Neural cell (in vitro differentiated cells): ENCODE results near the gene PLXNA4. TPM values are rescaled to one million over a fixed set of nuclear protein-coding genes. Genes with fewer than 3 reads are reported as not detected.

Experiments used
- H2AFZ ChIP-seq: fragments of 200-600, 300-800 bp; sonication (generic), shearing (Covaris generic); 2 replicates; pipeline ENCODE4 v1.6.0; 2014; ENCODE audit warnings: low read depth, mild to moderate bottlenecking, antibody characterized with exemption, low read length, moderate library complexity
- H3F3A ChIP-seq: fragments of 200-600 bp; shearing (Covaris generic); 2 replicates; pipeline ENCODE4 v1.6.1; 2016; ENCODE audit warnings: mild to moderate bottlenecking, moderate library complexity, mixed read lengths, antibody characterized with exemption, low read length; ENCODE audit not compliant: insufficient read depth, poor library complexity, severe bottlenecking
- H3K27ac ChIP-seq: fragments of 200-600, 300-800 bp; sonication (generic), shearing (Covaris generic); 2 replicates; pipeline ENCODE4 v1.5.1; 2014; ENCODE audit warnings: mild to moderate bottlenecking, low read length, moderate library complexity
- H3K27me3 ChIP-seq: fragments of 300-800, 200-600 bp; sonication (generic), shearing (Covaris generic); 2 replicates; pipeline ENCODE4 v1.6.0; 2014; ENCODE audit warnings: mild to moderate bottlenecking, low read depth, low read length, moderate library complexity; ENCODE audit not compliant: insufficient read depth
- H3K36me3 ChIP-seq: fragments of 300-800, 200-600 bp; sonication (generic), shearing (Covaris generic); 2 replicates; pipeline ENCODE4 v1.5.1; 2014; ENCODE audit warnings: mild to moderate bottlenecking, antibody characterized with exemption, low read length, moderate library complexity; ENCODE audit not compliant: insufficient read depth
- H3K4me2 ChIP-seq: fragments of 300-800, 200-600 bp; sonication (generic), shearing (Covaris generic); 2 replicates; pipeline ENCODE4 v1.6.0; 2014; ENCODE audit warnings: mild to moderate bottlenecking, low read length
- H3K4me3 ChIP-seq: fragments of 300-800, 200-600 bp; sonication (generic), shearing (Covaris generic); 2 replicates; pipeline ENCODE4 v1.5.1; 2014; ENCODE audit warnings: mild to moderate bottlenecking, low read length, moderate library complexity
- H3K79me2 ChIP-seq: fragments of 200-600 bp; shearing (Covaris generic); replicated peaks from 2 replicates; pipeline ENCODE4 v1.6.0; 2014; ENCODE audit warnings: mild to moderate bottlenecking, low read length, moderate library complexity; ENCODE audit not compliant: insufficient read depth
- H3K9ac ChIP-seq: fragments of 300-800, 200-600 bp; sonication (generic), shearing (Covaris generic); 2 replicates; pipeline ENCODE4 v1.6.1; 2016; ENCODE audit warnings: mild to moderate bottlenecking, low read length, mixed read lengths
- H3K9me2 ChIP-seq: fragments of 200-600 bp; shearing (Covaris generic); 2 replicates; pipeline ENCODE4 v1.6.1; 2016; ENCODE audit warnings: mild to moderate bottlenecking, low read length, mixed read lengths; ENCODE audit not compliant: insufficient read depth
- H3K9me3 ChIP-seq: fragments of 200-600, 300-800 bp; sonication (generic), shearing (Covaris generic); 2 replicates; pipeline ENCODE4 v1.6.1; 2016; ENCODE audit warnings: mild to moderate bottlenecking, mixed run types, low read length, moderate library complexity, mixed read lengths
- H4K20me1 ChIP-seq: fragments of 200-600 bp; shearing (Covaris generic); 2 replicates; pipeline ENCODE4 v1.6.1; 2016; ENCODE audit warnings: mild to moderate bottlenecking, mixed run types; ENCODE audit not compliant: insufficient read depth
- EP300 ChIP-seq: fragments of 450-650 bp; conservative IDR thresholded peaks from 2 replicates; pipeline ENCODE4 v1.6.1; 2014; ENCODE audit warnings: antibody characterized with exemption, mild to moderate bottlenecking, moderate library complexity; ENCODE audit not compliant: poor library complexity, severe bottlenecking
- EZH2 ChIP-seq: fragments of 200-600, 300-800 bp; shearing (Covaris generic), sonication (generic); IDR thresholded peaks from 2 replicates; pipeline ENCODE4 v1.6.1; 2014; ENCODE audit warnings: antibody characterized with exemption, low read length, borderline replicate concordance, mild to moderate bottlenecking; ENCODE audit not compliant: insufficient read depth, poor library complexity, severe bottlenecking
- MXI1 ChIP-seq: fragments of 450-650 bp; conservative IDR thresholded peaks from 2 replicates; pipeline ENCODE4 v1.6.1; 2014; ENCODE audit warnings: antibody characterized with exemption, mild to moderate bottlenecking; ENCODE audit not compliant: poor library complexity, severe bottlenecking
- POLR2AphosphoS5 ChIP-seq: IDR thresholded peaks from 2 replicates; pipeline ENCODE4 v1.6.1; 2012
- RAD21 ChIP-seq: fragments of 450-650 bp; conservative IDR thresholded peaks from 2 replicates; pipeline ENCODE4 v1.6.1; 2014; ENCODE audit warnings: antibody characterized with exemption, mild to moderate bottlenecking, moderate library complexity
- REST ChIP-seq: IDR thresholded peaks from 2 replicates; pipeline ENCODE4 v1.6.1; 2012; ENCODE audit warnings: borderline replicate concordance
- SMC3 ChIP-seq: fragments of 450-650 bp; conservative IDR thresholded peaks from 2 replicates; pipeline ENCODE4 v1.6.1; 2014; ENCODE audit warnings: antibody characterized with exemption, mild to moderate bottlenecking, moderate library complexity; ENCODE audit not compliant: poor library complexity
- TAF1 ChIP-seq: IDR thresholded peaks from 2 replicates; pipeline ENCODE4 v1.6.1; 2012; ENCODE audit warnings: low read depth
- polyA plus RNA-seq: library from polyadenylated mRNA; depleted of rRNA; stranded (reverse); fragments of >200 nt; gene quantifications from 2 replicates; pipeline ENCODE4 v1.2.3, GENCODE V29; 2014
- TF ChIP-seq, protein P1 (sequence below): fragments of 450-650 bp; IDR thresholded peaks from 2 replicates; pipeline ENCODE4 v1.5.1; 2014; ENCODE audit warnings: antibody characterized with exemption, mild to moderate bottlenecking, moderate library complexity; ENCODE audit not compliant: poor library complexity, severe bottlenecking

PLXNA4 gene
- polyA plus RNA-seq, 1 donor from 2014 or later: 7.2 TPM

- no peaks in the 10 kb centered on the region for H4K20me1 ChIP-seq
- H3F3A ChIP-seq: no peaks in the 10 kb centered on the region
- no peak overlapping the region for H3K4me2 ChIP-seq
- no peak overlapping the region for H2AFZ ChIP-seq
- no peaks in the 10 kb centered on the region for H3K79me2 ChIP-seq
- no peak overlapping the region for H3K4me3 ChIP-seq
- H3K9me3 ChIP-seq: no peaks in the 10 kb centered on the region
- TF ChIP-seq, protein P1, sequence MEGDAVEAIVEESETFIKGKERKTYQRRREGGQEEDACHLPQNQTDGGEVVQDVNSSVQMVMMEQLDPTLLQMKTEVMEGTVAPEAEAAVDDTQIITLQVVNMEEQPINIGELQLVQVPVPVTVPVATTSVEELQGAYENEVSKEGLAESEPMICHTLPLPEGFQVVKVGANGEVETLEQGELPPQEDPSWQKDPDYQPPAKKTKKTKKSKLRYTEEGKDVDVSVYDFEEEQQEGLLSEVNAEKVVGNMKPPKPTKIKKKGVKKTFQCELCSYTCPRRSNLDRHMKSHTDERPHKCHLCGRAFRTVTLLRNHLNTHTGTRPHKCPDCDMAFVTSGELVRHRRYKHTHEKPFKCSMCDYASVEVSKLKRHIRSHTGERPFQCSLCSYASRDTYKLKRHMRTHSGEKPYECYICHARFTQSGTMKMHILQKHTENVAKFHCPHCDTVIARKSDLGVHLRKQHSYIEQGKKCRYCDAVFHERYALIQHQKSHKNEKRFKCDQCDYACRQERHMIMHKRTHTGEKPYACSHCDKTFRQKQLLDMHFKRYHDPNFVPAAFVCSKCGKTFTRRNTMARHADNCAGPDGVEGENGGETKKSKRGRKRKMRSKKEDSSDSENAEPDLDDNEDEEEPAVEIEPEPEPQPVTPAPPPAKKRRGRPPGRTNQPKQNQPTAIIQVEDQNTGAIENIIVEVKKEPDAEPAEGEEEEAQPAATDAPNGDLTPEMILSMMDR: no peak
- TF ChIP-seq EP300 (no peak), SMC3 (no peak), EZH2 (no peak), TAF1 (no peak), POLR2AphosphoS5 (no peak), RAD21 (no peak), MXI1 (no peak), REST (no peak)
- H3K9ac ChIP-seq: no peak overlapping the region
- H3K27me3 ChIP-seq: no peaks in the 10 kb centered on the region
- H3K9me2 ChIP-seq: no peaks in the 10 kb centered on the region
- no peak overlapping the region for H3K27ac ChIP-seq
- no peaks in the 10 kb centered on the region for H3K36me3 ChIP-seq
These were observed 391.1 kb downstream of the PLXNA4 start for GRCh38 chr7:132185150-132185549.

DNA sequence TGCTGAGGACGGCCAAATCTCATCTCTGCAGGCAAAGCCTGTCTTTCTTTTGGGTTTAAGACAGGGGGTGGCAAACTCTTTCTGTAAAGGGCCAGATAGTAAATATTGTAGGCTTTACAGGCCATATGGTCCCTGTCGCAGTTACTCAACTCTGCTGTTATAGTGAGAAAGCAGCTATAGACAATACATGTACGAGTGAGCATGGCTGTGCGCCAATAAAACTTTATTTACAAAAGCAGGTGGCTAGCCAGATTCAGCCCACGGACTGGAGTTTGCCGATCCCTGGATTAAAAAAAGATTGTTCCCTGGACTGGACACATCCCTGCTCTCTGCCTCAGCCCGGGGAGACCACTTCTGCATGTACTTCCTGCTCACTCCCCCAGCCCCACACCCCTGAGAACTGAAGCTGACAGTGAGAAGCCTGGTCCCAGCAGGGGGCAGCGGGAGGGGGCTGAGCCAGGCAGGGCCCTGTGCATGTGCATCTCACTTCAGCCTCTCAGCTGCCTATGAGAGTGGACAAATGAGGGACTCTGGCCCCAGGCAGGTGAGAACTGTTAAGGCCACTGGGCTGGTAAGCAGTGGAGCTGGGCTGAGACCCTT is 392.4 kb downstream of the PLXNA4 start:
- Histone ChIP-seq H3K4me2 (no peak overlapping the region), H4K20me1 (no peaks in the 10 kb centered on the region), H3K36me3 (no peaks in the 10 kb centered on the region), H3K9me3 (no peaks in the 10 kb centered on the region), H3K27me3 (no peaks in the 10 kb centered on the region), H3F3A (no peaks in the 10 kb centered on the region), H3K27ac (no peak overlapping the region), H3K9ac (no peak overlapping the region), H3K79me2 (no peaks in the 10 kb centered on the region), H2AFZ (no peak overlapping the region), H3K4me3 (no peak overlapping the region), H3K9me2 (no peaks in the 10 kb centered on the region)
- no peak for TF ChIP-seq EZH2
- TF ChIP-seq REST: no peak
- no peak for TF ChIP-seq POLR2AphosphoS5
- TF ChIP-seq TAF1: no peak
- TF ChIP-seq SMC3: no peak
- no peak for TF ChIP-seq RAD21
- TF ChIP-seq MXI1: no peak
- no peak for TF ChIP-seq EP300
- TF ChIP-seq, protein P1: no peak
